Measurements from ENCODE around the gene SOCS7. TPM values are rescaled to one million over a fixed set of nuclear protein-coding genes. Genes with fewer than 3 reads are reported as not detected.
A peak's percentile ranks its signal among the peaks of the same experiment; 100 is the strongest.

The SOCS7 gene
- total and polyA plus RNA-seq, 7 experiments from 2014 or later = 0.57 to 23.3 (median 19.6) TPM

GRCh38 chr17:38357486-38358123 is 6.0 kb downstream of the SOCS7 start:
- H3K27ac Mint-ChIP-seq = peak overlapping the region in 2 of 9 donors; percentile 0 to 23
- intact Hi-C loops (cut with micrococcal nuclease) = loop anchor here in 1 of 2 donors (1.0 kb wide), 1 partner anchor 8 kb away; no protein-coding TSS in a partner anchor
- CTCF ChIA-PET = no interaction called here
- H3K9me3 Mint-ChIP-seq = no peaks in the 10 kb centered on the region
- peaks cover 0 to 8% (median 2%) of the 10 kb centered on the region in 5 donors for H3K36me3 Mint-ChIP-seq
- no peaks in the 10 kb centered on the region for H3K27me3 Mint-ChIP-seq
- no peak overlapping the region for H3K4me3 ChIP-seq (ENCODE audit: low read length)
- H3K4me1 Mint-ChIP-seq = peaks cover 28 to 72% (median 58%) of the 10 kb centered on the region in 7 donors
- no peak overlapping the region for H3K4me3 Mint-ChIP-seq
- ATAC-seq (no peak), DNase-seq (no peak)
- peaks cover 0 to 15% (median 0%) of the 10 kb centered on the region in 3 experiments for H3K36me3 ChIP-seq (ENCODE audit: control insufficient read depth in 2 of 3, insufficient read depth in 3 of 3, low read length in 3 of 3)
- peaks cover 9 to 21% of the 10 kb centered on the region in 2 donors for H3K4me1 ChIP-seq (ENCODE audit: control insufficient read depth in 2 of 2, insufficient read depth in 2 of 2, low read length in 2 of 2)
- H3K27ac ChIP-seq (ENCODE audit: low read depth, low read length) = no peak overlapping the region
- POLR2A ChIA-PET = no interaction called here
- H3K27me3 ChIP-seq (ENCODE audit: control insufficient read depth in 2 of 2, insufficient read depth in 2 of 2, low read length in 2 of 2) = no peaks in the 10 kb centered on the region
- no peaks in the 10 kb centered on the region for H3K9me3 ChIP-seq (ENCODE audit: control insufficient read depth in 2 of 3, low read length in 3 of 3)

- Histone ChIP-seq H3K4me3 (ENCODE audit: low read length) (no peak overlapping the region), H3K4me1 (ENCODE audit: control insufficient read depth in 2 of 2, insufficient read depth in 2 of 2, low read length in 2 of 2) (peaks cover 0 to 11% of the 10 kb centered on the region in 2 donors), H3K36me3 (ENCODE audit: control insufficient read depth in 2 of 3, insufficient read depth in 3 of 3, low read length in 3 of 3) (peaks cover 0 to 26% (median 0%) of the 10 kb centered on the region in 3 experiments), H3K9me3 (ENCODE audit: control insufficient read depth in 2 of 3, low read length in 3 of 3) (no peaks in the 10 kb centered on the region), H3K27ac (ENCODE audit: low read depth, low read length) (no peak overlapping the region), H3K27me3 (ENCODE audit: control insufficient read depth in 2 of 2, insufficient read depth in 2 of 2, low read length in 2 of 2) (no peaks in the 10 kb centered on the region)
- H3K9me3 Mint-ChIP-seq = no peaks in the 10 kb centered on the region
- intact Hi-C loops (cut with micrococcal nuclease) = loop anchor here in 1 of 2 donors (1.0 kb wide), 1 partner anchor 10 kb away; no protein-coding TSS in a partner anchor
- no peak for DNase-seq
- peaks cover 0 to 8% (median 2%) of the 10 kb centered on the region in 5 donors for H3K36me3 Mint-ChIP-seq
- H3K4me3 Mint-ChIP-seq = no peak overlapping the region
- peaks cover 21 to 62% (median 48%) of the 10 kb centered on the region in 7 donors for H3K4me1 Mint-ChIP-seq
- ATAC-seq = no peak
- peak overlapping the region in 2 of 9 donors; percentile 29 to 55 for H3K27ac Mint-ChIP-seq
- ChIA-PET POLR2A (no interaction called here), CTCF (interaction anchor here (1.6 kb wide), 1 partner anchor 10 kb away, joined by 11 read pairs; no protein-coding TSS in a partner anchor)
- H3K27me3 Mint-ChIP-seq = no peaks in the 10 kb centered on the region
These were observed 7.2 kb downstream of the SOCS7 start for GRCh38 chr17:38358586-38359513.

- no peaks in the 10 kb centered on the region for H3K27me3 Mint-ChIP-seq
- Histone ChIP-seq H3K4me1 (ENCODE audit: control insufficient read depth in 2 of 2, insufficient read depth in 2 of 2, low read length in 2 of 2) (no peaks in the 10 kb centered on the region), H3K27ac (ENCODE audit: low read depth, low read length) (no peak overlapping the region), H3K4me3 (ENCODE audit: low read length) (no peak overlapping the region), H3K27me3 (ENCODE audit: control insufficient read depth in 2 of 2, insufficient read depth in 2 of 2, low read length in 2 of 2) (no peaks in the 10 kb centered on the region), H3K9me3 (ENCODE audit: control insufficient read depth in 2 of 3, low read length in 3 of 3) (no peaks in the 10 kb centered on the region), H3K36me3 (ENCODE audit: control insufficient read depth in 2 of 3, insufficient read depth in 3 of 3, low read length in 3 of 3) (peaks cover 0 to 48% (median 0%) of the 10 kb centered on the region in 3 experiments)
- intact Hi-C loops (cut with micrococcal nuclease) = no loop called here
- H3K27ac Mint-ChIP-seq = no peak overlapping the region
- ChIA-PET CTCF (no interaction called here), POLR2A (interaction anchor here (1.1 kb wide), 1 partner anchor 10 kb away, joined by 3 read pairs; the partner anchor contains the start of gene SOCS7)
- peaks cover 0 to 12% (median 0%) of the 10 kb centered on the region in 5 donors for H3K36me3 Mint-ChIP-seq
- H3K9me3 Mint-ChIP-seq = no peaks in the 10 kb centered on the region
- peaks cover 2 to 35% (median 18%) of the 10 kb centered on the region in 7 donors for H3K4me1 Mint-ChIP-seq
- ATAC-seq (no peak), DNase-seq (no peak)
- H3K4me3 Mint-ChIP-seq = no peak overlapping the region
These were observed 10.2 kb downstream of the SOCS7 start for GRCh38 chr17:38361694-38362465.

GRCh38 chr17:38363016-38363415 is 11.4 kb downstream of the SOCS7 start:
- Histone ChIP-seq H3K9me3 (ENCODE audit: control insufficient read depth in 2 of 3, low read length in 3 of 3) (no peaks in the 10 kb centered on the region), H3K27me3 (ENCODE audit: control insufficient read depth in 2 of 2, insufficient read depth in 2 of 2, low read length in 2 of 2) (no peaks in the 10 kb centered on the region), H3K4me3 (ENCODE audit: low read length) (no peak overlapping the region), H3K27ac (ENCODE audit: low read depth, low read length) (no peak overlapping the region), H3K4me1 (ENCODE audit: control insufficient read depth in 2 of 2, insufficient read depth in 2 of 2, low read length in 2 of 2) (no peaks in the 10 kb centered on the region), H3K36me3 (ENCODE audit: control insufficient read depth in 2 of 3, insufficient read depth in 3 of 3, low read length in 3 of 3) (peaks cover 0 to 55% (median 0%) of the 10 kb centered on the region in 3 experiments)
- H3K27me3 Mint-ChIP-seq = no peaks in the 10 kb centered on the region
- intact Hi-C loops (cut with micrococcal nuclease) = no loop called here
- H3K27ac Mint-ChIP-seq = no peak overlapping the region
- no peak for ATAC-seq
- no peak for DNase-seq
- ChIA-PET CTCF (interaction anchor here (1.4 to 2.0 kb wide), 3 partner anchors 8 to 51 kb away, joined by 4 to 6 read pairs (median 4); no protein-coding TSS in a partner anchor), POLR2A (interaction anchor here (1.5 kb wide), 1 partner anchor 10 kb away, joined by 4 read pairs; no protein-coding TSS in a partner anchor)
- no peaks in the 10 kb centered on the region for H3K9me3 Mint-ChIP-seq
- no peak overlapping the region for H3K4me3 Mint-ChIP-seq
- H3K36me3 Mint-ChIP-seq = peaks cover 0 to 18% (median 4%) of the 10 kb centered on the region in 5 donors
- H3K4me1 Mint-ChIP-seq = peaks cover 0 to 24% (median 10%) of the 10 kb centered on the region in 7 donors

GRCh38 chr17:38364741-38365140 is 13.1 kb downstream of the SOCS7 start:
- intact Hi-C loops (cut with micrococcal nuclease) = no loop called here
- H3K9me3 ChIP-seq (ENCODE audit: control insufficient read depth in 2 of 3, low read length in 3 of 3) = no peaks in the 10 kb centered on the region
- ChIA-PET POLR2A (no interaction called here), CTCF (interaction anchor here (0.6 to 2.0 kb wide), 3 partner anchors 15 to 50 kb away, joined by 3 to 6 read pairs (median 4); no protein-coding TSS in a partner anchor)
- peaks cover 0 to 7% (median 4%) of the 10 kb centered on the region in 7 donors for H3K4me1 Mint-ChIP-seq
- H3K27ac Mint-ChIP-seq = no peak overlapping the region
- no peak overlapping the region for H3K27ac ChIP-seq (ENCODE audit: low read depth, low read length)
- peaks cover 0 to 71% (median 5%) of the 10 kb centered on the region in 3 experiments for H3K36me3 ChIP-seq (ENCODE audit: control insufficient read depth in 2 of 3, insufficient read depth in 3 of 3, low read length in 3 of 3)
- no peak for ATAC-seq
- H3K4me3 Mint-ChIP-seq = no peak overlapping the region
- no peak for DNase-seq
- no peaks in the 10 kb centered on the region for H3K27me3 ChIP-seq (ENCODE audit: control insufficient read depth in 2 of 2, insufficient read depth in 2 of 2, low read length in 2 of 2)
- no peaks in the 10 kb centered on the region for H3K27me3 Mint-ChIP-seq
- no peak overlapping the region for H3K4me3 ChIP-seq (ENCODE audit: low read length)
- no peaks in the 10 kb centered on the region for H3K4me1 ChIP-seq (ENCODE audit: control insufficient read depth in 2 of 2, insufficient read depth in 2 of 2, low read length in 2 of 2)
- peaks cover 3 to 30% (median 10%) of the 10 kb centered on the region in 5 donors for H3K36me3 Mint-ChIP-seq
- H3K9me3 Mint-ChIP-seq = no peaks in the 10 kb centered on the region

Measured in naive thymus-derived CD4-positive, alpha-beta T cell (primary cell).